GM19395 (cell line): Measurements from ENCODE around the gene ENKUR.
"Not testable (repeated sequence)": the region's sequence is repeated elsewhere in the genome, so short reads cannot be mapped to it uniquely, and the experiment has no call there.

Experiments
- ATAC-seq: cut with Tn5 transposase; IDR thresholded peaks from one replicate; pipeline ENCODE4 v1.9.1; 2021; ENCODE audit warnings: mild to moderate bottlenecking, moderate library complexity; ENCODE audit not compliant: unreplicated experiment

The ENKUR gene

GRCh38 chr10:25024528-25024927 lies 8.6 kb upstream of the ENKUR start:
- no peak for ATAC-seq

GRCh38 chr10:25023278-25023677 lies 7.3 kb upstream of the ENKUR start:
- ATAC-seq = no peak

- ATAC-seq = no peak
Measured at GRCh38 chr10:25018703-25019102, 2.7 kb upstream of the ENKUR start.

- ATAC-seq = no peak
Measured at GRCh38 chr10:25017661-25018060, 1.7 kb upstream of the ENKUR start.

GRCh38 chr10:25017154-25017590 lies 1.2 kb upstream of the ENKUR start:
- ATAC-seq = peak; percentile 16

DNA sequence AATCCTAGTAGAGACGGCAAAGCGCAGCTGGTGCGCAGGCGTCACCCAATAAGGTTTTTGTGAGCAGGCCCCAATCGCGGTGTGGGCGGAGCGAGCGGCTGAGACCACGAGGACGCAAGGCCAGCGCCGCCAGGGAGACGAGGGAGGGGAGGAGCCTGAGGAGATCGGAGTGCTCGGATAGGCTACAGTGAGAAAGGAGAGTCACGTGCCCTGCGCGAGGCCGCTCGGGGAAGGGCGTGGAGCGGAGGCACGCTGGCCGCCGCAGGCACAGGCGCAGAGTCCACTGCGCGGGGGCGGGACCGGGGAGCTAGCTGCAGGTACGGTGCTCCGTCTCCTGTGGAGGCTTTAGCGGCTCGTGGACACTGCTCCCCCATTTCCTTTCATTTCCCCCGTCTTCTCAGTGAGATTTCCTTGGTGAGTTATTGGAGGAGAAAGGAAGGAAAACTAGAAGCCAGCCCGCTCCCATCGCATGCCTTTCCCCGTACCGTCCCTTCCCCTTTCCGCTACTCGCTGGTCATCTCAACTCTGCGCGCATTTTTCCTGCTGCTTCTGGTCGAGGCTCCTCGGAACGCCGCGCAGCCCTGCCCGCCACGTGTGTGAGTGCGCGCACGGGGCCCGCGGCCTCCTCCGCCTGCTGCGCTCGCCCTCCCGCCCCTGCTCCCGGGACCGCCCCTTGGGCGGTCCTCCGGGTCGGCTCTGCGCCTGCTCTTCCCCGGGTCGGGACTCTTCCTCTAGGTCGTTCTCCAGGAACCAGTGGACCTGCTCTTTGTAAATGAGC lies 607 bp upstream of the ENKUR start, which contains the start of gene THNSL1:
TSS of gene THNSL1 (plus strand) at position 237 of the 778 bp plus-strand sequence. CDS start 6,612 bp downstream, outside the sequence.
- ATAC-seq = peak; percentile 98

DNA sequence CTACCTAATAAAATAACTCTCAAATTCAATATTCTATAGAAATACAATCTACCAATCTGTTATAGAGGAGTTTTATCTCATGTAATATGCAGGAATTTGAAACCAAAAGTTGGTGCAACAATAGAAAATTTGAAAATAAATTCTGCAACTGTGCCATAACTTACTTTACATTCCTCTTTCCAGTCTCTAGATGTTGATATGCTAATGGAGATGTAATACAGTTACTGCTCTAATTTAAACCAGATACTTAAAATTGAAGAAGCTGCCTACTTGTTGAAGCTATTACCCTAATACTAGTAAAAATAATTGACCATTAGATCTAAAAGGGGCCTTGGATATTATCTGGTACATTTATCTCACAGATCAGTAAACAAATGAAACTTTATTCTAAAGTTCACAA lies 1.4 kb downstream of the ENKUR start:
- no peak for ATAC-seq

GRCh38 chr10:25011591-25011990 lies 4.4 kb downstream of the ENKUR start:
- not testable (repeated sequence) for ATAC-seq

DNA sequence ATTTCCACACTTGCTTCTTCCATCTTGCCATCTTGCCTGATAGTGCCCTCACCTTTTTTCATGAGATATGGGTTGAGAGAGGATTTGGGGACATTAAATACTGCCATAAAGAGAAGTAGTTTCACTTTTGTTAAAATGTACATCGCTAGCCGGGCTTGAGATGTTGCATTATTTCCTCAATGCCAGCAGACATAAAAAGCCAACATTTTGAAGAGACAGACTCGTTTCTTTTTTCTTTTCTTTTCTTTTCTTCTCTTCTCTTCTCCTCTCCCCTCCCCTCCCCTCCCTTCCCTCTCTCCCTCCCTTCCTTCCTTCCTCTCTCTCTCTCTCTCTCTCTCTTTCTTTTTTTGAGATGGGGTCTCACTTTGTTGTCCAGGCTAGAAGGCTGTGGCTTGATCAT lies 17.9 kb downstream of the ENKUR start:
- ATAC-seq = no peak

DNA sequence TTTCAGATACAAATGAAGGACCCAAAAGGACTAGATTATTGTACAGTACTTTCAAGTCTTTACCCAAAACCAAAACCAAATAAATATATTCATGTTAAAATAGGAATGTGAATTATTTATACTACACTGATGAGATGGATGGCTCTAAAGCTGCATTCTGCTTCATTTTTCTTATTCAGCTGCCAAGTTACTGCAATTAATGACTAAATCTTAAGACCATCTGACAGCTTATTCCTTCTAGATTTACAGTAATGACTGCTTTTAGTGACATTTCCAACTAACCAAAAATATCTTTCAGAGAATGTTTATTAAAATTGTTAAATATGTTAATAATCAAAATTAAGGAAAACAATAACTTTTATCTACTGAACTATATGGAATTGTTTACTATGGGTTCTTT lies 20.9 kb downstream of the ENKUR start:
- ATAC-seq = no peak

- ATAC-seq = no peak
Measured at GRCh38 chr10:24993237-24993958, 22.6 kb downstream of the ENKUR start.

DNA sequence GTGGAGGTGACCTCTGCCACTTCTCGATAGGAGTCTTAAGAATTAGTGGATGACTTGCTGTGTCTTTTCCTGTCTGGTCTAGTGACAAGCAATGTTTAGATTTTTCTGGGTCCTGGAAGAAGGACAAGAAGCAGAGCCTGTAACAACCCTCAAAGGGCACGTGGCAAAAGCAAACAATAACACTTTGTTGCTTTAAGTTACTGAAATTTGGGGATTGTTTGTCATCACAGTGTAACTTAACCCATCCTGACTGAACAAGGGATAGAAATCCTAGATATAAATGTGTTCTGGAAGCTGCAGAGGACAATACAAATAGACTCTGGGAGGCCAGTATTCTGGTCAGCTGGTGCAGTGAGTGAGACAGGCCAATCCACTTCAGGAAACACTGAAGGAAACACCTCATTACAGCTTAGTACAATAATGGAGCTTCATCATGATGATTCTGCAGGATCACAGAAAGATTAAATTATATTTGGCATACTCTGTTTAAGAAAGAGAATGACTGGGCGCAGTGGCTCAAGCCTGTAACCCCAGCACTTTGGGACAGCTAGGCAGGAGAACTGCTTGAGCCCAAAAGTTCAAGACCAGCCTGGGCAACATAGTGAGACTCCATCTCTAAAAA lies 23.3 kb downstream of the ENKUR start:
- ATAC-seq = no peak

- no peak for ATAC-seq
Measured at GRCh38 chr10:24991298-24991697, 24.7 kb downstream of the ENKUR start.

GRCh38 chr10:24989867-24990266 lies 26.1 kb downstream of the ENKUR start:
- ATAC-seq = no peak

GRCh38 chr10:24988831-24989640 lies 26.9 kb downstream of the ENKUR start:
- no peak for ATAC-seq

GRCh38 chr10:24984906-24985305 lies 31.1 kb downstream of the ENKUR start:
- no peak for ATAC-seq

GRCh38 chr10:24983946-24984345 lies 32.0 kb downstream of the ENKUR start:
- no peak for ATAC-seq

DNA sequence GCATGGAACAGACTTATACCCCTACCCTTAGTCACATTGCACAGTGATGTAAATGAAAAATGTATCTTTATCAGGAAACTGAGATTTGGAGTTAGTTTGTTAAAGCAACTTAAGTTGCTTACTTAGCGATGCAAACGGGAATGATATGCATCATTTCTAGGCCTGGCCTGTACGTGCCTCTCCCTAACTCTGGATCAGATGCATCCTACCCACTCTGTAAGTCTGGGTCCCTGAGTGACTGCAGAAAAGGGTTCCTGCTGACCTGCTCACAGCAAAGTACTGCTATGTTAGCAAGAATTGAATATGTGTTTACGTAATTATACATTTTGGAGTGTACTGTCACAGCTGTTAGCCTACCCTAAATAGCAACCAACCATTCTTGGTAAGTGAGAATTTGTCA lies 32.8 kb downstream of the ENKUR start:
- no peak for ATAC-seq

GRCh38 chr10:24982319-24983112 lies 33.4 kb downstream of the ENKUR start:
- ATAC-seq = peak; percentile 64

DNA sequence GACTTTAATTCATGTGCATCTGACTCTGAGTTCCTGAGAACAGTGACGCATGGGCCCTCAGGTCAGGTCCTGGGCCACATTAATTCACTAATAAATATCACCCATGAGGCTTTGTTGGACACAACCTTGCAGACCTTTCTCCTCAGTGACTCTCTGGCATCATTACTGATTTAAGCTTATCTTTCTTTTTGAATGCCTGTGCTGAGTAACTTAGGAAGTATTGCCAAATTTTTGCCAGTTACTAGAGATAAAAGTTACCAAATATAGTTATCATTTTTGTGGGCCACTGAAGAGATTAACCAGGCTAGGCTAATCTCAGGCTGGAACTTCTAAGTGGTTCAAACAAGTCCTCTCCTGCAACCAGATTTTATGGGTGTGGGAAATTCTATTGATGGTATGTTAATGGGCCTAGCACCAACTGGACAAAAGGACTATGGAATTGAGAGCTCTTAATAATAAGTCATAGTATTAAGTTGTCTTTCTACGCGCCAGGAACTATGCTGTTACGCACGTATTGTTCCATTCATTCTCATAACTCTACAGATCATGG lies 34.7 kb downstream of the ENKUR start:
- no peak for ATAC-seq
